HUES6 (cell line): ENCODE data around the gene RAMP3.

ENCODE experiments used
- H3K27ac ChIP-seq: 2 replicates; pipeline ENCODE4 v1.7.0; 2013; ENCODE audit warnings: low read depth, mild to moderate bottlenecking, low read length, inconsistent platforms
- H3K27me3 ChIP-seq: 2 replicates; pipeline ENCODE4 v1.6.1; 2013; ENCODE audit warnings: low read length; ENCODE audit not compliant: control insufficient read depth, insufficient read depth
- H3K36me3 ChIP-seq: 2 replicates; pipeline ENCODE4 v1.6.1; 2013; ENCODE audit warnings: low read length; ENCODE audit not compliant: control insufficient read depth, insufficient read depth
- H3K4me1 ChIP-seq: 2 replicates; pipeline ENCODE4 v1.6.1; 2013; ENCODE audit warnings: low read length; ENCODE audit not compliant: control insufficient read depth, insufficient read depth
- H3K4me3 ChIP-seq: 2 replicates; pipeline ENCODE4 v1.5.1; 2013; ENCODE audit warnings: low read depth, low read length
- H3K9ac ChIP-seq: one replicate; pipeline ENCODE4 v1.6.1; 2013; ENCODE audit warnings: mild to moderate bottlenecking, low read length
- H3K9me3 ChIP-seq: 2 replicates; pipeline ENCODE4 v1.6.1; 2013; ENCODE audit warnings: low read depth, low read length; ENCODE audit not compliant: control insufficient read depth, insufficient read depth

Gene RAMP3

DNA sequence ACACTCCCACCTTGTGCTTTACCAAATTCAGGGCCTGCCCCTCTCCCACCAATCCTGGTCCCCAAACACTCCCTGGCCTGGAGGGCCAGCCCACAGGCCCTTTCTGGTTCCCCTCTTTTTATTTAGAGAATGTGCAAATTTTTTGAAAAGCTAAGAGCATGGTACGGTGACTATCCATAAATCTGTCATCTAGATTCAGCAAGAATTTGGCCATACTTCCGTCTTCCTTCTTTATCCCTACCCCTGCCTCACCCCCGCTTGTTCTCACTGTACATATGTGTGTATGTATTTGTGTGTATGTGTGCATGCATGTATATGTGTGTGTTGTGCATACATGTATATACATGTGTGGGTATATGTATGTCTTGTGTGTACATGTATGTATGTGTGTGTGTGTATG is 38.0 kb upstream of the RAMP3 start:
- no peak overlapping the region for H3K9ac ChIP-seq
- peaks cover 14% of the 10 kb centered on the region for H3K4me1 ChIP-seq
- H3K36me3 ChIP-seq = no peaks in the 10 kb centered on the region
- no peak overlapping the region for H3K27ac ChIP-seq
- H3K27me3 ChIP-seq = peaks cover 9% of the 10 kb centered on the region; the same call in 1 of the 2 replicates
- H3K9me3 ChIP-seq = no peaks in the 10 kb centered on the region
- no peak overlapping the region for H3K4me3 ChIP-seq

DNA sequence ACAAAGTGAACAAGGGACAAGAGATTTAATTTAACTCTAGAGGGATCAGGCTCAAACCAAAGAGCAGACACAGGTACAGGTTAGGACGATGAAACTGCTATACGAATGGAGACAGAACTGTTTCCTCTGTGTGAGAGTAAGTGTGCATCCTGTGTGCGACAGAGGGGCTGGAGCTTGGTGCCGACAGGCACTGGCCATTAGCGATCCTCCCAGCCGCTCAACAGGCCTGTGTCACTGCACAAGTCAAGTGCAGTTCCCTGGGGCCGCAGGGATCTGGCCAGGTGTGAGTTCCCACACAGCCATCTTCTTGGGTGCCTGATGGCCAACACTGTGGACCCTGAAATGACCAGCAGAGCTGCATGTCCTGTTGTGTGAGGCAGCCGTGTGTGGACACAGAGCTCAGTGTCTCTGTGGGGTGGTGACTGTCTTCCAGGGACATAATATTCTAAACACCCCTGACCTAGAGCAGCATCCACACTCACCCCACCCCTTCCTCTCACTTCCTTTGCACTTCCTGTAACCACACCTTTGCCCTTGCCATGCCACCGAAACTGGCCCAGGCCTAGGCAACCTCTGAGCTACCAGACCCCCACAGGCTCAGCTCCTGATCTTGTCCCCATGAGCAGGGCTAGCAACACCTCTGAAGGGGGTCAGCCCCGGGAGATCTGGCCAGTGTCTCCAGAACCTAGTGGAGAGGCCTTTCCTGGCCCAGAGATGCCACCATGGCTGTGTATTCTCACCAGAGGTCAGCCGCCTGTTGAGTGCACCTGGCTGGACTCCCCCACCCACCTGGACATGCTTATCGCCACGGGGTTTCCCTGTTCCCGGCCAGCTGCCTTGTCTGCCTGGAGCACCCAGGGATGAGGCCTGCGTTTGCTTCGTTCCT is 34.4 kb upstream of the RAMP3 start:
- H3K36me3 ChIP-seq = no peaks in the 10 kb centered on the region
- no peak overlapping the region for H3K9ac ChIP-seq
- H3K27me3 ChIP-seq = no peaks in the 10 kb centered on the region
- no peaks in the 10 kb centered on the region for H3K9me3 ChIP-seq
- H3K27ac ChIP-seq = no peak overlapping the region
- no peak overlapping the region for H3K4me3 ChIP-seq
- H3K4me1 ChIP-seq = peaks cover 17% of the 10 kb centered on the region

DNA sequence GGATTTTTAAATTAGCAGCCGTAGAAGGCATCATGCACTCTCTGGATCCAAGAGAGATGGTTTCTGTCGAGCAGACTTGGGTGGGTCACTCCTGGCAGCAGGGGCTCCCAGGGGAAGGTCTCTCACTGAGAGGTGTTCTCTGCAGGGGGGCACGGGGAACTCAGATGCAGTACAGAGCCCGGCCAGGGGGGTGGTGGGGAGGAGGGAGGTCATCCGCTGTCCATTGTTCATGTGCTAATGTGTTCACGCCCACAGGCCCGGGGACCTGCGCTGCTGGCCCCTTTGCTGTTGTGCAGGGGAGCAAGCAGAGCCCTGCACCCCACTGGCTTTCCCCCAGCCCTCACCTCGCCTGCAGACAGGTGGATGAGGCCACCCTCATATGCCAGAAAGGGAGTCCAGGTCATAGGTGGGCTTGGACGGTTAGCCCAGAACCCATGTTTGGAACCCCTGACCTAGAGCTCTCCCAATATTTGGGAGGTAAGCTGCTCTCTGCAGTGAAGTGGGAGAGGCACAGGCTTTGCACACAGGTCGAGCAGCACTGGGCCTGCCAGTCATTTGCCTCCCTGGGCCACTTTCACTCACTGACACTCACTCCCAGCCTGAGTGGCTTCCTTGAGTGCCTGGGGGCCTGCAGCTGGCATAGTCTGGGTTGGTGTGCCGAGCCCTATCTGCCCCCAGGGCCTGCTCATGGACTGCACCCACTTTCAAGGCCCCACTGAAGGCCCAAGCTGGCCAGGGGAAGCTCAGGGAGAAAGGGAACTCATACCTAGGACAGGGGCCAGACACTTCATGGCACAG is 33.5 kb upstream of the RAMP3 start:
- Histone ChIP-seq H3K4me1 (peaks cover 17% of the 10 kb centered on the region), H3K4me3 (no peak overlapping the region), H3K27me3 (no peaks in the 10 kb centered on the region), H3K9me3 (no peaks in the 10 kb centered on the region), H3K36me3 (no peaks in the 10 kb centered on the region), H3K27ac (no peak overlapping the region), H3K9ac (no peak overlapping the region)

DNA sequence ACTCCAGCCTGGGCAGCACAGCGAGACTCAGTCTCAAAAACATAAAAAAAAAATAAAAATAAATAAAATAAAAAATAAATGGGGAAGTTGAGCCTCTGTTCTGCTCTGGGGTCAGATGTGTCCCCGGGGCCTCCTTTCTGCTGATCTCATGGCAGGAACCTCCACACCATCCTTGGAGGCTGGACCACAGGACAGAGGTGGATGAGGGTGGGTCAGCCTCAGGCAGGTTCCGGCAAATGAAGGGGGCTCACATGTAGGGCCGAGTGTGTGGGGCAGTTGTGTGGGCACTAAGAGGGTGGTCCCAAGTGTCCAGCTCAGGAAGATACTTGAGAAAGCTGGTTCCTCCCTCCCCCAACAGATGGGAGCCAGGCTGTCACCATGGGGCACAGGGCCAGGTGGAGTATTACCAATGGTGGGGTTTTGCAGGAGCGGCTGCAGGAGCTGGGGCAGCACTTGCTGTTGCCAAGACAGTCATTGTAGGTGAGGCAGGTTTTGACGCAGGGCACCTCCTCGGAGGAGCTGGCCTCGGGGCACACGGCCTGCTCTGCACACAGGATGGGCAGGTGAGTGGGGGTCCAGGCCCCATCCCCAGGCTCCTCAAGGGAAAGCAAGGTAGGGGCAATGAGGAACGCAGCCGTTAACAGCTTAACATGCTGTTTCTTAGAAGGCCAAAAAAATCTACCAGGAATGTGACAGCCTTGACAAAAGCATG is 32.2 kb upstream of the RAMP3 start:
- H3K9ac ChIP-seq = no peak overlapping the region
- peaks cover 17% of the 10 kb centered on the region for H3K4me1 ChIP-seq
- H3K36me3 ChIP-seq = no peaks in the 10 kb centered on the region
- H3K27me3 ChIP-seq = no peaks in the 10 kb centered on the region
- no peak overlapping the region for H3K27ac ChIP-seq
- H3K4me3 ChIP-seq = no peak overlapping the region
- no peaks in the 10 kb centered on the region for H3K9me3 ChIP-seq

DNA sequence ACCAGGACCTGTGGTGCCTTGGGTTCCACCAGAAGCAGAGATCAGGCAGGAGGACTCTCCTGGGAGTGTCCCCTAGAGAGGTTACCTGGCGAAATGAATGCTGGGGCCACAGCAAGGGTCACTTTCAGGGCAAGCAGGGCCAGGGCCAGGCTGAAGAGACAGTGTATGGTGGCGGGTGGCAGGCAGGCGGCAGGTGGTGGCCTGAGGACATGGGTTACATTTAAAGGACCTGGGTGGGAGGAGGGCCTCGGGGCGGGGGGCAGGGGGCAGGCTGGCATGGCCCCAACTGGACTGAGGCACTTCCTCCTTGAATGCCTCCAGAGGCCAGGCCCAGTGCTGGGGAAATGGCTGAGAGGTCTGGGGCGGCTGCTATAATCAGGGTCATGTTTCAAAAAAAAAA is 31.4 kb upstream of the RAMP3 start:
- Histone ChIP-seq H3K4me3 (no peak overlapping the region), H3K27me3 (no peaks in the 10 kb centered on the region), H3K27ac (no peak overlapping the region), H3K9ac (no peak overlapping the region), H3K4me1 (peaks cover 17% of the 10 kb centered on the region), H3K9me3 (no peaks in the 10 kb centered on the region), H3K36me3 (no peaks in the 10 kb centered on the region)

DNA sequence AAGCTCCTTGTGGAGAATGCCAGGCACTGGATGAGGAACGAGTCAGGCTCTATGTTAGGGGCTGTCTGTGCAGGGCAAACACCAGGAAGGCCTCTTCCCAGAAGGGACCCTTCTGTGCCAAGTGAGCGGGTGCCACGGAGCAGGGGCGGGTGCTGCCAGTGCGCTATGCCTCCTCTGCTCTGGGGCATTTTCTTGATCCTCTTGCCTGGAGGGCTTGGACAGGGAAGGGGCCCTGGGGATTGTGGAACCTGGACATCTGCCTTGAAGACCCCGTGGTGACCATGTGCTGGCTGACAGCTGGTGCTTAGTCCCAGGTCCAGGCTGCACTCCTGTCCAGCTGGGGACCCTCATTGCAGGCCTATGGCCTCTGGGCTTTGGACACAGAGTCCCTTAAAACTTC is 30.7 kb upstream of the RAMP3 start:
- H3K9me3 ChIP-seq = no peaks in the 10 kb centered on the region
- no peaks in the 10 kb centered on the region for H3K27me3 ChIP-seq
- peaks cover 17% of the 10 kb centered on the region for H3K4me1 ChIP-seq
- no peak overlapping the region for H3K4me3 ChIP-seq
- H3K27ac ChIP-seq = no peak overlapping the region
- H3K9ac ChIP-seq = no peak overlapping the region
- H3K36me3 ChIP-seq = no peaks in the 10 kb centered on the region

DNA sequence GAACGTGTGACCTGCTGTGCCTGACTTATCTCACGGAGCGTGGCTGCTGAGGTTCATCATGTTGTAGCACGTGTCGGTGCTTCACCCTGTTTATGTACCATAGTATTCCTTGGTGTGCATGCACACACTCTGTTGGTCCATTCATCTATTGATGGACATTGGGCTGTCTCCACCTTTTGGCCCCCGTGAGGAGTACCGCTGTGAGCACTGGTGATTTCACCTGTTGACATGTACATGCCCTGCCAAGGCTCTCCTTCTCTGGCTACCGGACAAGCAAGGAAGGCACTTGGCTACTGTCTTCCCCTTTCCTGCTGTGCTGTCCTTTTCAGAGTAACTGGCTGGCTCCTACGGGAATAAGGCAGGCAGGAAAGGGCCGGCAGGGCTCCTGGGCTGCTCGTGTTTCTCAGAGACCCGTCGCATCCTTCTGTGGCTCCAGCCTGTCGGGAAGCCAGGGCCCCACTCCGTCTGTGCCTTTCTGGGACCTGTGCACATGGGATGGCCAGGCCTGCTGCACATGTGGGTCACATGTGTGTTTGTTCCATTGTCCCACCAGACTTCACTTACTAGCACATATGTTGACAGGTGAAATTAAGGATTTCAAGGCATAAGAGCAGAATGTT is 28.3 kb upstream of the RAMP3 start:
- Histone ChIP-seq H3K9ac (no peak overlapping the region), H3K27me3 (no peaks in the 10 kb centered on the region)

DNA sequence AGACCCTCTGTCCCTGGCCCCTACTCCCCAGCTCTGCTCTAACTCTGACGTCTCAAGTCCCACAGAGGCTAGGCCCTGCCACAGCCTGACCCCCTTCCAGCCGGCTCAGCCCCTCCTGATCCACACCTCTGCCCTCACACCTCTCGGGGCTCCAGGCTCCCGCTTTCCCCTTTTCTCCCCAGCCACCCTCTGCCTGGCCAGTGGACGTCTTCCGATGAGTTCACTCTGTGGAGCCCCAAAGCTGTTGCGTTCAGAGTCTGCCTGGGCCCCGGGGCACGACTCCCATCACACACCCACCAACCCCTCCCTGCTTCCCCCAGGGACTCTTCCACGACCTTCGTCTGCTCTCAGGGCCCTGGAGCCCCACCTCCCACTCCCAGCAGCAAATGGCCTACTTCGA is 27.7 kb upstream of the RAMP3 start:
- H3K9me3 ChIP-seq = no peaks in the 10 kb centered on the region
- no peak overlapping the region for H3K4me3 ChIP-seq
- H3K9ac ChIP-seq = no peak overlapping the region
- H3K27me3 ChIP-seq = no peaks in the 10 kb centered on the region
- H3K36me3 ChIP-seq = no peaks in the 10 kb centered on the region
- H3K4me1 ChIP-seq = no peaks in the 10 kb centered on the region
- no peak overlapping the region for H3K27ac ChIP-seq

More for the DNA sequence above, 28.3 kb upstream of the RAMP3 start:
- Histone ChIP-seq H3K9me3 (no peaks in the 10 kb centered on the region), H3K4me1 (peaks cover 6% of the 10 kb centered on the region), H3K4me3 (no peak overlapping the region), H3K36me3 (no peaks in the 10 kb centered on the region), H3K27ac (no peak overlapping the region)

DNA sequence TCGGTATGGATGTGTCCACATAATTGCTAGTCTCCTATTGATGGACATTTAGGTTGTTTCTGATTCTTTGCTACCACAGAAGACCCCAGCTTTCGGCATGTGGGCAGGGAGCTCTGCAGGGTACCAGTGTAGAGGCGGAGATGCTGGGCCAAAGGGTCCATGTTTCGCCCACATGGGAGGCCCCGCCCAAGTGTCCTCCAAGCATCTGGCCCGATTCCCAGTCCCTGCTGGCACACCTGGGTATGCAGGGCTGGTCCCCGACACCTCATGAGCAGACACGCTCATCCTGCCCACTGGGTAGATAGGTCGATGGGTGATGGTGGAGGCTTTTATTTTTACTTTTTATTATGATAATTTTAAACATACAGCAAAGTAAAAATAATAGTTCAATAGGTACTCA is 26.7 kb upstream of the RAMP3 start:
- H3K4me3 ChIP-seq = no peak overlapping the region
- H3K4me1 ChIP-seq = no peaks in the 10 kb centered on the region
- no peak overlapping the region for H3K27ac ChIP-seq
- H3K27me3 ChIP-seq = no peaks in the 10 kb centered on the region
- H3K9ac ChIP-seq = no peak overlapping the region
- H3K36me3 ChIP-seq = no peaks in the 10 kb centered on the region
- no peaks in the 10 kb centered on the region for H3K9me3 ChIP-seq

DNA sequence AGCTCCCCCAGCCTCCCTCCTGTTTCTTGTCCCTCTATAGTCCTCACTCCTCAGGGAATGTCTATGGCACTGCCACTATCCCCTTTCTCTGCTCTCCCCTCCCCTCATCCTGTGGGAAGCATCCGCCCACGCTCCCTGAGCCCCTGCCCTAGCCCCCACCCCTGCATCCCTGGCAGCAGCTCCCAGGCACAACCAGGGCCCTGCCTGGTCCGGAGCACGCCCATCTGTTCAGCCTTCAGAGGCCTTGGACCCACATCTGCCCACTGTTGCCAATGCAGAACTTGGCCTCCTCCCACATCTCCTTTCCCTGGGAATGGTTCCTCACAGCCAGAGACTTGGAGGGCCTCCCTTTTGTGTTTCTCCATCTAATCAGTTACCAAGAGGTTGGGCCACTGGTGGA is 25.7 kb upstream of the RAMP3 start:
- Histone ChIP-seq H3K9ac (no peak overlapping the region), H3K4me1 (no peaks in the 10 kb centered on the region), H3K27ac (no peak overlapping the region)

More for the DNA sequence above, 25.7 kb upstream of the RAMP3 start:
- Histone ChIP-seq H3K4me3 (no peak overlapping the region), H3K36me3 (no peaks in the 10 kb centered on the region), H3K27me3 (no peaks in the 10 kb centered on the region), H3K9me3 (no peaks in the 10 kb centered on the region)
